Activated T-cell treated with anti-CD3 and anti-CD28 coated beads for 24 hours (primary cell): ENCODE data around the gene PLCB3.

ENCODE experiments used
- DNase-seq: peaks from one replicate; pipeline ENCODE4 v3.0.0-alpha.2; 2020; ENCODE audit warnings: low read depth

Gene PLCB3

DNA sequence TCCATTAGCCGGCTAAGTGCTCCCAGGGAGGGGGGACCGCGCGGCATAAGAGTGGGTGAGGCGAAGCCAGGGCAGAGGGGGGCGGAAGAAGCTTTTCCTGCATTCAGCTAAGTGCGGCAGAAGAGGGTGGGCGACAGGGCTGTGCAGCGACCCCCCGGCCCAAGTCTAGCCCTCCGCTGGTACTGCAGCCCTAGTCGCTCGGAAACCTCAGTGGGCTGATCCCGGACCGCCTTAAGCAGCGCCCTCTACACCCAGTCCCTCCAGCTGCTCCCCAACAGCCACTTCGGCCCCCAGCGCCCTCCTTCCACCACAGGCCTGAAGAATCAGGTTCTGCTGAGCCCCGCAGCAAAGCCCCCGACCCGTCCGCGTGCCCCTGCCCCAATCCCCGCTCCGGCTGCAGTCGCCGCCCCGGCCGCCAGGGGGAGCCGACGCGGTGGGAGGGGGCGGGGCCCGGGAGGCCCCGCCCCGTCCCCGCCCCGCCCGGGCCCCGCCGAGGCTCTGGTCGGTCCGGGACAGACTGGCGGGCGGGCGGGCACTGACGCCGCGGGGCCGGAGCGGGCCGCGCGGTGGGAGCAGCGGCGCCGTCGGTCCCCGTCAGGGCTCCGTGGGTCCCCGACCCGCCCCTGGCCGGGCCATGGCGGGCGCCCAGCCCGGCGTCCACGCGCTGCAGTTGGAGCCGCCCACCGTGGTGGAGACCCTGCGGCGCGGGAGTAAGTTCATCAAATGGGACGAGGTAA is at the start of gene PLCB3:
TSS of gene PLCB3 (plus strand) at position 515 of the 737 bp plus-strand sequence. CDS start at position 635, 120 bp downstream.
- DNase-seq, result no peak

- no peak for DNase-seq
Measured at GRCh38 chr11:64201543-64201942, 49.8 kb upstream of the PLCB3 start.

DNA sequence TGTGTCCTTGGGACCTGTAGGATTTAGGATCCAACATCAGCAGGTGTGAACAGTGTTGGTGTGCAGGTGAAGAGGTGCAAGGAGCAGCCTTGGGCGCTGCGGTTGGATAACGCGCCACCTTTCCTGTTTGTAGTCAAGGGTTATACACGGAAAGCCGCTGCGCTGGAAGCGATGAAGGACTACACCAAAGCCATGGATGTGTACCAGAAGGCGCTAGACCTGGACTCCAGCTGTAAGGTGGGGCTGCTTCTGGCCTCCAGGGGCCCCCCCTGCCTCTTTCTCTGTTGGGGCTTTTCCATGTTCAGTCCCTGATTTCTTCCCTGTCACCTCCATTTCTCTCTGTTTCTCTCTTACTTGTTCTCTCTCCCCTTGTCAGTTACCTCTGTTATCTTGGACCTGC is 48.3 kb upstream of the PLCB3 start:
- DNase-seq, result no peak

- no peak for DNase-seq
Measured at GRCh38 chr11:64203421-64204079, 47.8 kb upstream of the PLCB3 start.

GRCh38 chr11:64204080-64204440 is 47.3 kb upstream of the PLCB3 start:
- DNase-seq, result no peak

- DNase-seq, result peak; percentile 64
Measured at GRCh38 chr11:64204464-64204989, 46.8 kb upstream of the PLCB3 start.

- DNase-seq, result peak; percentile 72
Measured at GRCh38 chr11:64206457-64207255, 44.7 kb upstream of the PLCB3 start, which contains the start of gene FERMT3. Gene FERMT3, plus strand, starts transcription at chr11:64206721. Its CDS starts 644 bp downstream, at chr11:64207365.

DNA sequence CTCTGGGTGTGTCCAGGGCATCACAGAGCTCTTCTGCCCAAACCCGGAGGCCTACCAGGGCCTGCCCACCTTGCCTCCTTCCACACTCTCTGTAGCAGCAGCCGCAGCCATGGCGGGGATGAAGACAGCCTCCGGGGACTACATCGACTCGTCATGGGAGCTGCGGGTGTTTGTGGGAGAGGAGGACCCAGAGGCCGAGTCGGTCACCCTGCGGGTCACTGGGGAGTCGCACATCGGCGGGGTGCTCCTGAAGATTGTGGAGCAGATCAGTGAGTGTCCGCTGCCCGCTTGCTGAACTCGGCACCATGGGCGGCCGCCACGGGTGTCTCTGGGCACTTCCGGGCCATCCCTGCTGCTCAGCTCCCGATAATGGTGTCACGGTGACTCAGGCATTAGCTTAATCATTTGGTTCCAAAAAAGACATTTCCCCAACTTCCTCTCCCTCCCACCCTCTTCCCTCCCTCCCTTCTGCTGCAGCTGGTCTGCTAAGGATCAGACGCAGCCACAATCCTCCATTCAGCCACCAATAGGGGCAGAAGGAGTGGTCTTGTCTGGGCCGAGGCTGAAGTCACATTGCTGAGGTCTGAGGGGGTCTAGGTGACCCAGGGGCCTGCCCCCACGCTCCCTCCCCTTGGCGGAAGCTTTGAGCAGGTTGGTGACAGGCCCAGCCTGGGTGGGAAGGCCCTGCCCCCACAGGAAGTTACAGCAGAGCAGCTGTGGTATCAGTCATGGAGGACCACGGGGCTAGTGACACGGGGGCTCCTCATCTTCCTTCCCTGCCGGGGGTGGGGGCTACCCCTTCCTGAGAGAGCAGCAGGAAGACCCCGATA is 43.9 kb upstream of the PLCB3 start:
- DNase-seq, result peak; percentile 75

GRCh38 chr11:64208086-64208795 is 43.1 kb upstream of the PLCB3 start:
- no peak for DNase-seq

DNA sequence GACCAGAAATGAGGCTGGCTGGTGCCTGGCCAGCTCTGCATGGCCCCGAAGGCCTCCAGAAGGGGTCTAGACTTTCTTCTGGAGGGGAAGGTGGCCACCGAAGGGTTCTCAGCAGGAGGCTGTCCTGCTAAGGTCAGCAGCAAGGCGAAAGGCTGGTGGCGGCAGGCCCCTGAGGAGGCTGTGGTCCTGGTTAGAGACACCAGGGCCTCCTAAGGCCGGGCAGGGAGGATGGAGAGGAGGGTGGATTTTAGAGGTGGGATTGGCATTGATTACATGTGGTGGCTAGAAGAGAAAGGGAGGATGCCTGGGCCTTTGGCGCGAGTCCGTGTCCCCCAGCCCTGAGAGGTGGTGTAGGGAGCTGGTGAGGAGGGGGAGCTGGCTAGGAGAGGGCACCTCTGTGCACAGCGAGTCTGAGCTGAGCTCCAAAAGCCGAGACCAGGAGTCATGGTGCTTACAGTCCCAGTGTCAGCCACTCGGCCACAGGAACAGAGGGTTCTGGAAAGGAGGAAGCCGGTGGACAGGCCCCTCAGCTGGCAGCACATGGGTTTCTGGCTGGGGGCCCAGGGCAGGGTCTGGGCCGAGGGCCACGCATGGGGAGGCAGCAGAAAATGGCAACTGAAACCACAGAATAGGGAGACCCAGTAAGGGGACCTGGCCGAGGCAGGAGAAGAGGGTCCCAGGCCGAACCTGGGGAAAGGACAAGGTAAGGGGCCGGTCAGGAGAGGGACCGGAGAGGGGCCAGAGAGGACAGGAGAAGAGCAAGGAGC is 42.4 kb upstream of the PLCB3 start:
- no peak for DNase-seq

DNA sequence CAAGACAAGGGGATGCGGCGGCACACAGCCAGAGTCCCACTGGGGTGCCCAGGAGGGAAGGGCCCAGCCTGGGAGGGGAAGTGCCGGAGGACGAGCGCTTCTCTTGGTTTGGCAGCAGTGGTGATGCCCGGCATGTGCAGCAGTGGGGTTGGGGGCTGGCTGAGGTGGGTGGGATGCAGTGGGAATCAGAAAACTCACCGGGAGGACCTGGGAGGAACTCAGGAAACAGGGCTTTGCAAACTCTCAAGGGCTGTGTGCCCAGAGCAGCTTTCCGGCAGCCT is 41.8 kb upstream of the PLCB3 start:
- no peak for DNase-seq

DNA sequence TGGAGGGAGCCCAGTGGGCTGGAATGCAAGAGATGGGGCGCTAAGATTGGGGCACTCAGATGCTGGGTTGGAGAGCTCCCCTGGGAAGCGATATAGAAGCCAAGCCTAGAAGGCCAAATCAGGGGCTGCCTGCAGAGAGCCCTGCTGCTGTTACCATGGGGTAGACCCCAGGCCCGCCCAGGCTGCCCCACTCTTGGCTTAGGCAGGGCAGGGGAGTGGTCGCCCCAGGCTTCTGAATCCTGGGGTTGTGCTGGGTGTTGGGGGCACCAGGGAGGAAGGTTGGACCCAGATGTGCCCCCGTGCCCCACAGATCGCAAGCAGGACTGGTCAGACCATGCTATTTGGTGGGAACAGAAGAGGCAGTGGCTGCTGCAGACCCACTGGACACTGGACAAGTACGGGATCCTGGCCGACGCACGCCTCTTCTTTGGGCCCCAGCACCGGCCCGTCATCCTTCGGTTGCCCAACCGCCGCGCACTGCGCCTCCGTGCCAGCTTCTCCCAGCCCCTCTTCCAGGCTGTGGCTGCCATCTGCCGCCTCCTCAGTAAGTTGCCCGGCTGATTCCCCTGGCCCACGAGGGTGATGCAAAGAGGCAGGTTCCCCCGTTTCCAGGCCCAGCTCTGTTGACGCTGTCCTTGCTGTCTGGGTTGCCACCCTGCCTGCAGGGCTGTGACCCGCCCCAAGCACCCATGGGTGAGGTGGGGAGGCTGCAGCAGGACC is 40.9 kb upstream of the PLCB3 start:
- no peak for DNase-seq

GRCh38 chr11:64211181-64211872 is 40.0 kb upstream of the PLCB3 start:
- no peak for DNase-seq

GRCh38 chr11:64216879-64217278 is 34.5 kb upstream of the PLCB3 start:
- DNase-seq, result no peak

DNA sequence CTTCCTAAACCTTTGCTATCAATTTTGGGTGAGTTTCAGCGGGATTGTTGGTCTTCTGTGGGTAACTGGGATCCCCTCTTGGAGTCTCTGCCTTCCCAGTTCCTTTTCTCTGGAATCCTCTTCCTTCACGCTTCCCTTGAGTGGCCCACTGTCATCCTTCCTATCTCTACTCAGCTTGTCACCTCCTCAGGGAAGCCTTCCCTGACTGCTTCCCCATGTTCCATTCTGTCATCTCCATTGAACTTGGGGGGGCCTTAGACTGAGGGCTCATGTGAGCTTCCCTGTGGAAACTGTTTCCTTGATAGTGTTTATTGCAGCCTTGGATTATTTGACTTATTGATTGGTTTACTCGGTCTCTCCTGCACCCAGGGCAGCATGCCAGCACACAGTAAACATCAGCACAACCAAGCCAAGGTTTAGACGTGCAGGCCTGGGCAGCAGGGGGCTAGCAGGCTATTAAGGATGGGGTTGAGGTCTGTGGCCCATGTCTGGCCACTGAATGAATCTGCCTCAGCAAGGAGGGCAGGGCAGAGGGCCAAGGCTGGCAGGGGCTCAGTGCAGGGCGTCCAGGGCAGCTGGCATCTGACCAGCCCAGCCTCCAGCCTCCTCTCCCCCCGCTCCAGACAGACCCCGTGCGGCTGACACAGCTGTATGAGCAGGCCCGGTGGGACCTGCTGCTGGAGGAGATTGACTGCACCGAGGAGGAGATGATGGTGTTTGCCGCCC is 32.5 kb upstream of the PLCB3 start:
- no peak for DNase-seq

DNA sequence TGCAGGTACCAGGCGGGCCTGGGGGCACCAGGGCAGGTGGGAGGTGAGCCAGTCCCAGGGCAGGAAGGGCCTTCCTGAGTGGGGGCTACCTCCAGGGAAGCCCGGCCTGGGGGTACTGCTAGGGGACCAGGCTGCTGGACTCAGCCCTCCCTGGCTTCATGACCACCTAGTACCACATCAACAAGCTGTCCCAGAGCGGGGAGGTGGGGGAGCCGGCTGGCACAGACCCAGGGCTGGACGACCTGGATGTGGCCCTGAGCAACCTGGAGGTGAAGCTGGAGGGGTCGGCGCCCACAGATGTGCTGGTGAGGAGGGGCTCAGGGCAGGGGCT is 32.0 kb upstream of the PLCB3 start:
- no peak for DNase-seq

GRCh38 chr11:64219755-64220154 is 31.6 kb upstream of the PLCB3 start:
- no peak for DNase-seq

GRCh38 chr11:64220271-64220670 is 31.1 kb upstream of the PLCB3 start:
- DNase-seq, result no peak

GRCh38 chr11:64220798-64221197 is 30.5 kb upstream of the PLCB3 start:
- no peak for DNase-seq
